Spleen (tissue), 11 donors: ENCODE measurements around the gene RFC2. TPM values are rescaled to one million over a fixed set of nuclear protein-coding genes. Genes with fewer than 3 reads are reported as not detected.
A peak's percentile ranks its signal among the peaks of the same experiment; 100 is the strongest.

Experiments
- DNase-seq: peaks from one replicate; pipeline ENCODE4 v3.0.0-alpha.2; 2020
- H3K27ac ChIP-seq, 8 donors: fragments of 200-600 bp; sonication (generic) in 7 of 8; 1 replicate in 4 of 8; 2 replicates in 4 of 8; pipeline versions ENCODE4 v1.5.0 to v1.8.0; 2016 to 2021; ENCODE audit warnings: inconsistent platforms in 4 of 8, mild to moderate bottlenecking in 4 of 8, moderate library complexity in 1 of 8
- H3K27me3 ChIP-seq, 7 donors: fragments of 200-600 bp; sonication (generic) in 6 of 7; replicated peaks in 1 of 7; 1 replicate in 4 of 7; 2 replicates in 3 of 7; pipeline versions ENCODE4 v1.5.0 to v1.8.0; 2016 to 2021; ENCODE audit warnings: inconsistent platforms in 3 of 7, mild to moderate bottlenecking in 1 of 7
- H3K36me3 ChIP-seq, 6 donors: fragments of 200-600 bp; sonication (generic) in 5 of 6; 1 replicate in 4 of 6; 2 replicates in 2 of 6; pipeline versions ENCODE4 v1.5.0 to v1.8.0; 2016 to 2021; ENCODE audit warnings: inconsistent platforms in 2 of 6
- H3K4me1 ChIP-seq, 6 donors: fragments of 200-600 bp; sonication (generic) in 5 of 6; 1 replicate in 3 of 6; 2 replicates in 3 of 6; pipeline versions ENCODE4 v1.5.0 to v1.8.0; 2016 to 2021; ENCODE audit warnings: inconsistent platforms in 3 of 6
- H3K4me3 ChIP-seq, 8 donors: fragments of 200-600 bp; sonication (generic) in 7 of 8; 1 replicate in 4 of 8; 2 replicates in 4 of 8; pipeline versions ENCODE4 v1.5.0 to v1.8.0; 2016 to 2021; ENCODE audit warnings: inconsistent platforms in 4 of 8, mild to moderate bottlenecking in 4 of 8, moderate library complexity in 2 of 8
- H3K9me3 ChIP-seq, 8 donors: fragments of 200-600 bp; sonication (generic) in 7 of 8; 1 replicate in 4 of 8; 2 replicates in 4 of 8; pipeline versions ENCODE4 v1.5.0 to v1.8.0; 2016 to 2021; ENCODE audit warnings: inconsistent platforms in 4 of 8
- CTCF ChIP-seq, 11 experiments: fragments of 200-600 bp in 7 of 11; fragments of 450-650 bp in 4 of 11; sonication (generic) in 4 of 11; IDR thresholded peaks in 8 of 11; conservative IDR thresholded peaks in 3 of 11; 1 replicate in 7 of 11; 2 replicates in 4 of 11; pipeline versions ENCODE4 v1.4.0 to v1.8.0; 2016 to 2021; ENCODE audit warnings: antibody characterized with exemption in 11 of 11, inconsistent platforms in 4 of 11, mild to moderate bottlenecking in 1 of 11
- POLR2A ChIP-seq, 3 donors: fragments of 450-650 bp; IDR thresholded peaks; one replicate each; pipeline ENCODE4 v1.5.1; 2017; ENCODE audit warnings: antibody characterized with exemption in 3 of 3, mild to moderate bottlenecking in 1 of 3
- POLR2AphosphoS5 ChIP-seq, 3 donors: sonication (generic); formaldehyde crosslinking; IDR thresholded peaks; one replicate each; pipeline ENCODE4 v1.5.1; 2017; ENCODE audit warnings: antibody characterized with exemption in 3 of 3
- WGBS, 5 donors: extraction: QIAGEN DNeasy Blood & Tissue Kit in 3 of 5; methylation state at CpG; one replicate each; pipeline versions ENCODE4 v1.1.5 to v1.1.7; 2013 to 2018; 5-methylcytosine and 5-hydroxymethylcytosine counted together
- intact Hi-C: fragments of 100-400 bp; cut with DNase I; formaldehyde crosslinking; loops from one replicate; pipeline ENCODE4 v1.15.0; 2023; ENCODE audit warnings: low total_unique reads
- polyA plus RNA-seq, 3 donors: library from polyadenylated mRNA; stranded (reverse); fragments of 200-250 nt; gene quantifications; one replicate each; pipeline ENCODE4 v1.2.1, GENCODE V29; 2013
- total RNA-seq, 7 donors: library from RNA; depleted of rRNA in 3 of 7; stranded (reverse); fragments of >200 nt in 3 of 7; fragmentation: NEBNext Ultra II Directional in 4 of 7; extraction: Animal tissue kit (Norgen Biotek cat#: 25700) in 4 of 7; gene quantifications; one replicate each; pipeline versions ENCODE4 v1.1.0 to v1.2.1, GENCODE V29; 2016 to 2021
- donor health status: healthy with polysubstance abuse.
- donor health status: DM: no; HTN: no; CAD: no; lungs with moderate emphysema.
- donor health status: DM: no; HTN: no; CAD: no.
- donor health status: Bipolar disorder and iron deficiency.
- donor health status: healthy.
- donor health status: DM: no; HTN: no; CAD: no.
- donor health status: DM: yes; HTN: yes; CAD: no.

RFC2 gene
- total and polyA plus RNA-seq, 10 donors = 7.5 to 25.0 (median 19.9) TPM

DNA sequence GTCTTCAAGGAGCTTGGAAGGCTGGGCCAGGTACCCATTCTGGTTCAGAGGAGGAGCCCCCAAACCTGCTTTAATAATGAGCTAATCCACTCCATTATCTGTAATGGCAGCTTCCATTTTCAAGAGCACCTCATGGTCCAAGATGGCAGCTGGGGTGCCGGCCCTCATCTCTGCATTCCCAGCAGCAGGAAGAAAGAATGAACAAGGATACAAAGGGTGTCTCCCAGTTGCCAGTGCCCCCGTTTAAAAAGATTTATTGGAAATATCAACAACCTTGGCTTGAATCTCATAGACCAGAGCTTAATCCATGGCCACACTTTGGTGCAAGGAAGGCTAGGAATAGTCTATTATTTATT is 35.9 kb downstream of the RFC2 start:
- peak overlapping the region in 7 of 8 donors; percentile 27 to 85 (median 76) for H3K27ac ChIP-seq
- peaks cover 28 to 73% (median 54%) of the 10 kb centered on the region in 6 donors for H3K4me1 ChIP-seq
- WGBS, 5 donors = 81 to 90% (median 87%) methylated on average over 2 of the region's 2 CpGs
- TF ChIP-seq POLR2A (IDR thresholded peaks at IDR 0.05) (no peak), POLR2AphosphoS5 (IDR thresholded peaks at IDR 0.05) (no peak), CTCF (IDR thresholded peaks at IDR 0.05 in 8 of 11, conservative IDR thresholded peaks at IDR 0.05 in 3 of 11) (no peak)
- peak overlapping the region in 1 of 8 donors; percentile 44 for H3K4me3 ChIP-seq
- no peak for DNase-seq
- H3K9me3 ChIP-seq = no peaks in the 10 kb centered on the region
- H3K27me3 ChIP-seq = no peaks in the 10 kb centered on the region
- intact Hi-C loops = no loop called here
- H3K36me3 ChIP-seq = peaks cover 0 to 77% (median 5%) of the 10 kb centered on the region in 6 donors

DNA sequence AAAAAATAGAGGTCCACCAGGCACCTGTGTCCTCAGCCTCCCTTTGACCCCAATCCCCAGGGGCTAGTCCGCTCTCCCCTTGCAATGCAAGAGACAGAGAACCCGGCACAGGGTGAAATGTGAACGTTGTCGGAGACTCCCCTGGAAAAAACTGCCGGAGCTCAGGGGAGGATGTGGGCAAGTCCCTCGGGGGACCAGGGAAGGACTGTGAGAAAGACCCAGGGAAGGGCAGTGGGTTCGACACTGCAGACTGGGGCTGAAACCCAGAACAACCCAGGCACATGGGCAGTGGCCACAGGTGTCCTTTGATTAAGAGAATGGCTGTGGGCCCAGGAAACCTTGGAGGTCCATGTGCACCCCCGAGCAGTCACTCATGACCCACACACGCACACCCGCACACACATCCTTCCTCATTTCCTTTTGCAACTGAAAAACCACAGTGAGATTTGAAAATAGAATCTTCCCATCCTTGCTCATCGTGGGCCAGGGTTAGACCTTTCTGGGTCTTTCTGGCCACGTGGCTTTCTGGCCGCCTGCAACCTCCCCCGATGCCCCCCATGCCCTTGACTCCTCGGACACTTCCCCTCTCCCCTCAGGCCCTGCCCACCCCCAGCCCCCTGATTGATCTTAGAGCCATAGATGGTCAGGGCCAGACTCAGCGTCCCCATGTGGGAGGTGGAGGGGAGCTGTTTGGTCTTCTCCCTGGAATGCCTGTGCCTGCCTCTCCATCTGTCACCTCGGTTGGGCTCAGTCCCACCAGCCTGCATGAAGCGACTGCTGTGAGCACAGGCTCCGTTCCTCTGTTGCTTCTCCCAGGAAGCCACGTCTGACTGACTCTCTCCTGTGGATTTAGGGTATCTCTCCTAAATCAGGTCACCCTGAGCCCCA is 36.5 kb downstream of the RFC2 start:
- H3K36me3 ChIP-seq = peaks cover 0 to 74% (median 5%) of the 10 kb centered on the region in 6 donors
- H3K27ac ChIP-seq = peak overlapping the region; percentile 27 to 85 (median 74)
- H3K27me3 ChIP-seq = no peaks in the 10 kb centered on the region
- TF ChIP-seq POLR2AphosphoS5 (IDR thresholded peaks at IDR 0.05) (peak; percentile 56 to 75 (median 57)), CTCF (IDR thresholded peaks at IDR 0.05 in 8 of 11, conservative IDR thresholded peaks at IDR 0.05 in 3 of 11) (no peak), POLR2A (IDR thresholded peaks at IDR 0.05) (no peak)
- peak; percentile 84 for DNase-seq
- H3K9me3 ChIP-seq = no peaks in the 10 kb centered on the region
- peaks cover 28 to 74% (median 58%) of the 10 kb centered on the region in 6 donors for H3K4me1 ChIP-seq
- intact Hi-C loops = no loop called here
- H3K4me3 ChIP-seq = peak overlapping the region in 4 of 8 donors; percentile 10 to 44 (median 12)
- 11 to 25% (median 23%) methylated on average over 19 to 20 of the region's 20 CpGs for WGBS, 5 donors

- intact Hi-C loops = no loop called here
- Histone ChIP-seq H3K9me3 (no peaks in the 10 kb centered on the region), H3K36me3 (peaks cover 0 to 65% (median 5%) of the 10 kb centered on the region in 6 donors), H3K27ac (peak overlapping the region in 6 of 8 donors; percentile 20 to 85 (median 78)), H3K27me3 (no peaks in the 10 kb centered on the region), H3K4me3 (peak overlapping the region in 1 of 8 donors; percentile 44), H3K4me1 (peaks cover 28 to 88% (median 71%) of the 10 kb centered on the region in 6 donors)
- 49 to 57% (median 56%) methylated on average over 8 of the region's 8 CpGs for WGBS, 5 donors
- DNase-seq = no peak
- TF ChIP-seq POLR2AphosphoS5 (IDR thresholded peaks at IDR 0.05) = no peak
- no peak for TF ChIP-seq CTCF (IDR thresholded peaks at IDR 0.05 in 8 of 11, conservative IDR thresholded peaks at IDR 0.05 in 3 of 11)
- no peak for TF ChIP-seq POLR2A (IDR thresholded peaks at IDR 0.05)
Measured at GRCh38 chr7:74216361-74216761, 37.8 kb downstream of the RFC2 start.

DNA sequence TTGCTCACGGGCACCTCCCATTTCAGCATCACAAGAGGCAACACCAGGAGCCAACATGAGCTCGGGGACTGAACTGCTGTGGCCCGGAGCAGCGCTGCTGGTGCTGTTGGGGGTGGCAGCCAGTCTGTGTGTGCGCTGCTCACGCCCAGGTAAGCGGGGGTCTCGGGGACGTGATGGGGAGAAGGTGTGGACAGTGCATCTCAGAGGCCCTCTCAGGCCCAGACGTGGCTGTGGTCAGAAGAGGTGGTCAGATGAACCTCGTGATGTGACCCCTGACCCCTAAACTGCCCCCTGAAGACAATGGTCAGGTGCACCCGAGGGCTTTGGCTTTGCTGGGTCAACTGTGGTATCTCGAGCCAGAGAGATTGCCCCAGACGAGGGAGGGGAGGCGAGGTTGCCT is 38.3 kb downstream of the RFC2 start:
- Histone ChIP-seq H3K4me1 (peaks cover 28 to 91% (median 74%) of the 10 kb centered on the region in 6 donors), H3K4me3 (peak overlapping the region in 1 of 8 donors; percentile 44), H3K27ac (peak overlapping the region in 6 of 8 donors; percentile 20 to 85 (median 78)), H3K36me3 (peaks cover 0 to 61% (median 5%) of the 10 kb centered on the region in 6 donors), H3K27me3 (no peaks in the 10 kb centered on the region), H3K9me3 (no peaks in the 10 kb centered on the region)
- WGBS, 5 donors = 66 to 85% (median 68%) methylated on average over 15 of the region's 15 CpGs
- no peak for TF ChIP-seq CTCF (IDR thresholded peaks at IDR 0.05 in 8 of 11, conservative IDR thresholded peaks at IDR 0.05 in 3 of 11)
- TF ChIP-seq POLR2AphosphoS5 (IDR thresholded peaks at IDR 0.05) = peak in 1 of 3 donors; percentile 61
- TF ChIP-seq POLR2A (IDR thresholded peaks at IDR 0.05) = no peak
- intact Hi-C loops = no loop called here
- no peak for DNase-seq
